K562 (cell line): ENCODE results near the gene TRMT44. TPM values are rescaled to one million over a fixed set of nuclear protein-coding genes. Genes with fewer than 3 reads are reported as not detected.

ENCODE experiments used
- ATAC-seq: fragments of 200-7000 bp; cut with Tn5 transposase; 3 replicates; pipeline ENCODE4 v1.9.1; 2020; ENCODE audit warnings: moderate library complexity
- BruUV-seq: library from RNA; stranded (reverse); fragments of 400-500 nt; replicated peaks from 2 replicates; lab custom pipeline; 2021; lab: Mats Ljungman, UMichigan
- CTCF ChIA-PET: fragments of 300-600 bp; formaldehyde crosslinking; extraction: SDS; loops from one replicate; lab custom pipeline; 2021; ENCODE audit warnings: low intra/inter-chr PET ratio; lab: Yijun Ruan, JAX
- POLR2A ChIA-PET: fragments of 300-600, 350-650 bp; sonication (Branson Sonifier 250); formaldehyde crosslinking; extraction: SDS; loops from one replicate; lab custom pipeline; 2021; ENCODE audit warnings: antibody characterized with exemption, inconsistent platforms; lab: Yijun Ruan, JAX
- DNase-seq, 4 experiments: peaks; one replicate each; pipeline versions ENCODE4 v3.0.0 to v3.0.0-alpha.2; 2011 to 2018; ENCODE audit warnings: low spot score in 3 of 4, mixed read lengths in 3 of 4; ENCODE audit errors: extremely low read depth in 1 of 4
- FAIRE-seq: peaks from 2 replicates; lab custom pipeline; 2011; peaks lifted over from hg19 to GRCh38; lab: Jason Lieb, UNC
- H2AFZ ChIP-seq: 2 replicates; pipeline ENCODE4 v1.6.0; 2011; ENCODE audit warnings: low read depth, low read length, control low read depth, inconsistent platforms
- H3K27ac ChIP-seq: fragments of 200-600 bp; 3 replicates; pipeline ENCODE4 v1.8.0; 2011; ENCODE audit warnings: low read depth, mild to moderate bottlenecking, control low read depth, inconsistent platforms, low read length, moderate library complexity, mixed read lengths; ENCODE audit errors: extremely low read depth
- H3K27me3 ChIP-seq, 2 experiments: fragments of 300-600 bp in 1 of 2; 2 replicates in 1 of 2; 3 replicates in 1 of 2; pipeline versions ENCODE4 v1.6.0 to v1.8.0; 2011; ENCODE audit warnings: inconsistent platforms in 2 of 2, low read length in 2 of 2, mild to moderate bottlenecking in 1 of 2, mixed read lengths in 1 of 2, moderate library complexity in 1 of 2; ENCODE audit not compliant: control insufficient read depth in 2 of 2, insufficient read depth in 2 of 2
- H3K36me3 ChIP-seq: fragments of 300-600 bp; 3 replicates; pipeline ENCODE4 v1.8.0; 2011; ENCODE audit warnings: mild to moderate bottlenecking, low read length, inconsistent platforms; ENCODE audit not compliant: control insufficient read depth, insufficient read depth
- H3K4me1 ChIP-seq, 2 experiments: fragments of 200-600 bp in 1 of 2; replicated peaks in 1 of 2; 2 replicates in 1 of 2; 3 replicates in 1 of 2; pipeline versions ENCODE4 v1.5.1 to v1.8.0; 2011; ENCODE audit warnings: inconsistent platforms in 2 of 2, low read length in 2 of 2, mild to moderate bottlenecking in 1 of 2, mixed read lengths in 1 of 2, moderate library complexity in 1 of 2; ENCODE audit not compliant: control insufficient read depth in 2 of 2, insufficient read depth in 2 of 2
- H3K4me2 ChIP-seq: 2 replicates; pipeline ENCODE4 v1.6.1; 2011; ENCODE audit warnings: low read length, control low read depth, inconsistent platforms, mixed read lengths; ENCODE audit not compliant: insufficient read depth
- H3K4me3 ChIP-seq: fragments of 200-600 bp; sonication (generic), shearing (Covaris generic); 2 replicates; pipeline ENCODE4 v1.5.1; 2016; ENCODE audit warnings: control low read depth, inconsistent platforms
- H3K79me2 ChIP-seq: fragments of 200-600 bp; 3 replicates; pipeline ENCODE4 v1.8.0; 2011; ENCODE audit warnings: low read length, inconsistent platforms; ENCODE audit not compliant: control insufficient read depth, insufficient read depth
- H3K9ac ChIP-seq, 2 experiments: 2 replicates each; pipeline versions ENCODE4 v1.6.0 to v1.6.1; 2011; ENCODE audit warnings: low read depth in 2 of 2, low read length in 2 of 2, control low read depth in 1 of 2, inconsistent platforms in 1 of 2, mild to moderate bottlenecking in 1 of 2, mixed read lengths in 1 of 2; ENCODE audit not compliant: insufficient read depth in 1 of 2
- H3K9me1 ChIP-seq: one replicate; pipeline ENCODE4 v1.6.0; 2011; ENCODE audit warnings: inconsistent platforms, mild to moderate bottlenecking, low read length, moderate library complexity; ENCODE audit not compliant: control insufficient read depth, insufficient read depth
- H3K9me3 ChIP-seq: replicated peaks from 2 replicates; pipeline ENCODE4 v1.5.1; 2011; ENCODE audit warnings: low read depth, low read length, inconsistent platforms; ENCODE audit not compliant: control insufficient read depth, insufficient read depth
- H4K20me1 ChIP-seq: replicated peaks from 2 replicates; pipeline ENCODE4 v1.6.1; 2011; ENCODE audit warnings: low read length, inconsistent platforms, mixed read lengths; ENCODE audit not compliant: control insufficient read depth, insufficient read depth
- ATF6 ChIP-seq: sonication (generic); formaldehyde crosslinking; IDR thresholded peaks from 2 replicates; pipeline ENCODE4 v1.4.0; 2020; ENCODE audit warnings: mild to moderate bottlenecking, missing genetic modification reagents
- KDM4B ChIP-seq, 2 experiments: fragments of 450-650 bp in 1 of 2; sonication (generic) in 1 of 2; IDR thresholded peaks; 2 replicates each; pipeline ENCODE4 v1.6.1; 2016 to 2017; ENCODE audit warnings: borderline replicate concordance in 2 of 2, antibody characterized with exemption in 1 of 2, low read depth in 1 of 2, mild to moderate bottlenecking in 1 of 2
- KLF10 ChIP-seq: fragments of 250-450 bp; sonication (Bioruptor Pico); IDR thresholded peaks from 2 replicates; pipeline ENCODE4 v1.6.1; 2021; ENCODE audit warnings: matching md5 sums
- MAFK ChIP-seq: IDR thresholded peaks from 2 replicates; pipeline ENCODE4 v1.6.1; 2011; ENCODE audit warnings: low read length, improper control_type of control experiment
- MAX ChIP-seq: sonication (generic); formaldehyde crosslinking; IDR thresholded peaks from 2 replicates; pipeline ENCODE4 v1.9.0; 2022; ENCODE audit warnings: mild to moderate bottlenecking, missing genetic modification reagents
- NEUROD1 ChIP-seq: fragments of 150-350 bp; IDR thresholded peaks from 2 replicates; pipeline ENCODE4 v1.6.1; 2014; ENCODE audit warnings: borderline replicate concordance, low read length, low read depth; ENCODE audit not compliant: partially characterized antibody
- NKRF ChIP-seq: fragments of 450-650 bp; IDR thresholded peaks from 2 replicates; pipeline ENCODE4 v1.6.1; 2016; ENCODE audit warnings: borderline replicate concordance
- NR2C2 ChIP-seq, 2 experiments: fragments of 200-800 bp in 1 of 2; sonication (Bioruptor generic) in 1 of 2; sonication (generic) in 1 of 2; formaldehyde crosslinking in 1 of 2; IDR thresholded peaks; 2 replicates each; pipeline versions ENCODE4 v1.6.1 to v1.8.0; 2016 to 2022; ENCODE audit warnings: mild to moderate bottlenecking in 1 of 2, missing compliant biosample characterization in 1 of 2, missing genetic modification characterization in 1 of 2, missing genetic modification reagents in 1 of 2
- SETDB1 ChIP-seq: IDR thresholded peaks from one replicate; pipeline ENCODE4 v1.6.1; 2012; ENCODE audit warnings: low read length, control low read depth, inconsistent platforms
- SREBF2 ChIP-seq: sonication (generic); formaldehyde crosslinking; IDR thresholded peaks from 2 replicates; pipeline ENCODE4 v1.4.0; 2020; ENCODE audit warnings: mild to moderate bottlenecking, missing genetic modification reagents
- ZFP1 ChIP-seq: fragments of 450-650 bp; formaldehyde crosslinking; IDR thresholded peaks from 2 replicates; pipeline ENCODE4 v1.4.0; 2020; ENCODE audit warnings: mild to moderate bottlenecking, mixed read lengths
- ZNF253 ChIP-seq: fragments of 250-450 bp; sonication (Bioruptor Pico); conservative IDR thresholded peaks from 2 replicates; pipeline ENCODE4 v1.6.1; 2021; ENCODE audit warnings: mild to moderate bottlenecking
- ZNF277 ChIP-seq: fragments of 250-450 bp; sonication (Bioruptor Pico); IDR thresholded peaks from 2 replicates; pipeline ENCODE4 v1.8.0; 2022; ENCODE audit warnings: inconsistent platforms, mild to moderate bottlenecking, moderate library complexity, borderline replicate concordance
- ZNF282 ChIP-seq: sonication (generic); formaldehyde crosslinking; IDR thresholded peaks from 2 replicates; pipeline ENCODE4 v1.8.1; 2023; ENCODE audit warnings: missing genetic modification reagents
- ZNF699 ChIP-seq: fragments of 250-450 bp; sonication (Bioruptor Pico); IDR thresholded peaks from 2 replicates; pipeline ENCODE4 v1.8.0; 2021; ENCODE audit warnings: mild to moderate bottlenecking, moderate library complexity; ENCODE audit not compliant: insufficient replicate concordance
- WGBS: fragments of 100-300 bp; shearing (Covaris generic); methylation state at CpG from one replicate; pipeline ENCODE4 v1.1.6; 2016; ENCODE audit warnings: low coverage, mixed read lengths; ENCODE audit not compliant: insufficient coverage; ENCODE audit errors: missing lambda C conversion rate; 5-methylcytosine and 5-hydroxymethylcytosine counted together
- in situ Hi-C: fragments of 300-500 bp; cut with MboI; formaldehyde crosslinking; loops from 4 replicates; pipeline ENCODE4 v1.15.0; 2018; ENCODE audit warnings: inconsistent platforms, mixed read lengths
- intact Hi-C: fragments of 100-400 bp; cut with micrococcal nuclease; formaldehyde crosslinking; loops from 2 replicates; pipeline ENCODE4 v1.14.2; 2022
- polyA plus RNA-seq, 8 experiments: library from polyadenylated mRNA; depleted of rRNA in 4 of 8; stranded (reverse) in 5 of 8; unstranded in 3 of 8; fragments of >200 nt; fragmentation: Nextera tagmentation in 2 of 8; fragmentation: Illumina TruSeq in 1 of 8; extraction: Ambion mirVana in 2 of 8; extraction: Trizol in 1 of 8; gene quantifications; 2 replicates each; pipeline versions ENCODE4 v1.2.1 to v1.2.3, GENCODE V29; 2011 to 2014; ENCODE audit warnings: inconsistent platforms in 1 of 8, missing spikeins in 1 of 8
- total RNA-seq, 7 experiments: library from RNA; depleted of rRNA in 6 of 7; stranded (reverse); fragments of >200 nt in 6 of 7; fragmentation: Illumina TruSeq in 2 of 7; extraction: Trizol in 2 of 7; gene quantifications; 2 replicates each; pipeline versions ENCODE4 v1.2.1 to v1.2.3, GENCODE V29; 2011 to 2021; ENCODE audit warnings: low replicate concordance in 1 of 7

TRMT44 gene
- total and polyA plus RNA-seq, 9 of the 15 experiments (the other 6 are each of a cell fraction or from before 2014, with no cell fraction given) = 1.2 to 18.6 (median 10.0) TPM

- Histone ChIP-seq H3K4me2 (no peak overlapping the region), H3K9me3 (no peaks in the 10 kb centered on the region; the same call in 1 of the 2 replicates), H3K79me2 (no peaks in the 10 kb centered on the region), H3K36me3 (no peaks in the 10 kb centered on the region), H3K9me1 (no peaks in the 10 kb centered on the region), H3K27ac (no peak overlapping the region), H3K9ac (no peak overlapping the region), H3K4me3 (no peak overlapping the region), H4K20me1 (no peaks in the 10 kb centered on the region), H3K27me3 (0 out of 5 replicates have a peak, but pooled peaks cover 0 to 4% of the 10 kb centered on the region in 2 experiments), H2AFZ (no peak overlapping the region), H3K4me1 (no peaks in the 10 kb centered on the region; a peak in 1 of 5 replicates)
- ChIA-PET POLR2A (interaction anchor here (0.8 kb wide), 1 partner anchor 9 kb away, joined by 3 read pairs; no protein-coding TSS in a partner anchor), CTCF (no interaction called here)
- intact Hi-C loops (no loop called here), in situ Hi-C loops (no loop called here)
- FAIRE-seq (no peak), DNase-seq (no peak), ATAC-seq (no peak)
- 0% methylated on average over 2 of the region's 3 CpGs for WGBS
- no TSS peak for BruUV-seq
- no peak for TF ChIP-seq NR2C2 (CRISPR knock-in tag; IDR thresholded peaks at IDR 0.05)
- no peak for TF ChIP-seq NR2C2 (tag; IDR thresholded peaks at IDR 0.05)
- no peak for TF ChIP-seq ZFP1 (CRISPR knock-in tag)
- TF ChIP-seq NEUROD1 = no peak
- TF ChIP-seq SREBF2 (CRISPR knock-in tag) = no peak
- no peak for TF ChIP-seq ZNF699 (CRISPR knock-in tag)
- TF ChIP-seq SETDB1 = no peak
- no peak for TF ChIP-seq ZNF282 (CRISPR knock-in tag)
- no peak for TF ChIP-seq NKRF
- TF ChIP-seq MAFK = no peak
- no peak for TF ChIP-seq ZNF253 (CRISPR knock-in tag)
- no peak for TF ChIP-seq ZNF277 (CRISPR knock-in tag)
- TF ChIP-seq MAX (CRISPR knock-in tag) = no peak
- no peak for TF ChIP-seq KLF10 (CRISPR knock-in tag)
- no peak for TF ChIP-seq ATF6
- TF ChIP-seq KDM4B (IDR thresholded peaks at IDR 0.05; ENCODE audit: borderline replicate concordance in 2 of 2, low read depth in 1 of 2) = no peak
Observed at GRCh38 chr4:8497762-8498161, 57.2 kb downstream of the TRMT44 start.
